Sigmoid colon (tissue), 7 donors: ENCODE measurements around the gene TCERG1L. TPM values are rescaled to one million over a fixed set of nuclear protein-coding genes. Genes with fewer than 3 reads are reported as not detected.

ENCODE experiments used
- DNase-seq: peaks from one replicate; pipeline ENCODE4 v3.0.0-alpha.2; 2019
- H3K27ac ChIP-seq, 4 donors: fragments of 200-600 bp; sonication (generic); one replicate each; pipeline ENCODE4 v1.5.1; 2016 to 2019; ENCODE audit warnings: mild to moderate bottlenecking in 1 of 4
- H3K27me3 ChIP-seq, 3 donors: fragments of 200-600 bp; sonication (generic); one replicate each; pipeline ENCODE4 v1.5.1; 2019; ENCODE audit warnings: mild to moderate bottlenecking in 1 of 3
- H3K36me3 ChIP-seq, 4 donors: fragments of 200-600 bp; sonication (generic); one replicate each; pipeline ENCODE4 v1.5.1; 2016 to 2019
- H3K4me1 ChIP-seq, 4 donors: fragments of 200-600 bp; sonication (generic); one replicate each; pipeline ENCODE4 v1.5.1; 2017 to 2019
- H3K4me3 ChIP-seq, 4 donors: fragments of 200-600 bp; sonication (generic); one replicate each; pipeline ENCODE4 v1.5.1; 2017 to 2019; ENCODE audit warnings: mild to moderate bottlenecking in 2 of 4, moderate library complexity in 1 of 4
- H3K9me3 ChIP-seq, 4 donors: fragments of 200-600 bp in 3 of 4; sonication (generic) in 3 of 4; one replicate each; pipeline versions ENCODE4 v1.5.1 to v1.6.1; 2013 to 2019
- CTCF ChIP-seq, 4 experiments: fragments of 450-650 bp in 3 of 4; fragments of 200-600 bp in 1 of 4; IDR thresholded peaks; one replicate each; pipeline ENCODE4 v1.5.1; 2016 to 2019; ENCODE audit warnings: antibody characterized with exemption in 4 of 4, mild to moderate bottlenecking in 3 of 4, moderate library complexity in 2 of 4
- EP300 ChIP-seq, 4 donors: sonication (generic); formaldehyde crosslinking; IDR thresholded peaks; one replicate each; pipeline ENCODE4 v1.6.1; 2017; ENCODE audit warnings: antibody characterized with exemption in 4 of 4
- POLR2A ChIP-seq, 2 donors: fragments of 450-650 bp; IDR thresholded peaks; one replicate each; pipeline ENCODE4 v1.6.1; 2016; ENCODE audit warnings: antibody characterized with exemption in 2 of 2, mild to moderate bottlenecking in 2 of 2, moderate library complexity in 2 of 2
- POLR2AphosphoS5 ChIP-seq, 4 donors: sonication (generic); formaldehyde crosslinking; IDR thresholded peaks; one replicate each; pipeline ENCODE4 v1.6.1; 2017; ENCODE audit warnings: antibody characterized with exemption in 4 of 4
- WGBS, 2 donors: extraction: QIAGEN DNeasy Blood & Tissue Kit; methylation state at CpG; one replicate each; pipeline ENCODE4 v1.1.7; 2013; 5-methylcytosine and 5-hydroxymethylcytosine counted together
- intact Hi-C: fragments of 100-400 bp; cut with DNase I; formaldehyde crosslinking; loops from one replicate; pipeline ENCODE4 v1.15.1; 2023
- polyA plus RNA-seq, 3 donors: library from polyadenylated mRNA; stranded (reverse); fragments of 200-250 nt; gene quantifications; one replicate each; pipeline ENCODE4 v1.2.3, GENCODE V29; 2013
- total RNA-seq, 4 donors: library from RNA; depleted of rRNA; stranded (reverse); fragments of >200 nt; gene quantifications; one replicate each; pipeline ENCODE4 v1.1.0, GENCODE V29; 2016
- donor health status: healthy with polysubstance abuse.
- donor health status: Bipolar disorder and iron deficiency.
- donor health status: healthy.

TCERG1L gene
- total and polyA plus RNA-seq, 7 donors, result under 0.01 to 0.55 (median 0.10) TPM; not detected in 4

GRCh38 chr10:131316321-131317075 lies 5.0 kb upstream of the TCERG1L start:
- intact Hi-C loops, result no loop called here
- DNase-seq, result no peak
- WGBS, 2 donors, result 82% methylated on average over 16 of the region's 16 CpGs
- H3K36me3 ChIP-seq, result no peaks in the 10 kb centered on the region
- no peak overlapping the region for H3K27ac ChIP-seq
- no peaks in the 10 kb centered on the region for H3K9me3 ChIP-seq
- TF ChIP-seq POLR2A (IDR thresholded peaks at IDR 0.05) (no peak), EP300 (IDR thresholded peaks at IDR 0.05) (no peak)
- H3K27me3 ChIP-seq, result peaks cover 4 to 46% (median 13%) of the 10 kb centered on the region in 3 donors
- H3K4me1 ChIP-seq, result peaks cover 0 to 8% (median 7%) of the 10 kb centered on the region in 4 donors
- no peak overlapping the region for H3K4me3 ChIP-seq

GRCh38 chr10:131315344-131315743 lies 3.8 kb upstream of the TCERG1L start:
- TF ChIP-seq POLR2A (IDR thresholded peaks at IDR 0.05), result no peak
- no peak for TF ChIP-seq EP300 (IDR thresholded peaks at IDR 0.05)
- TF ChIP-seq CTCF (IDR thresholded peaks at IDR 0.05), result no peak
- no peak for TF ChIP-seq POLR2AphosphoS5 (IDR thresholded peaks at IDR 0.05)
- H3K4me1 ChIP-seq, result peaks cover 0 to 19% (median 16%) of the 10 kb centered on the region in 4 donors
- no peak for DNase-seq
- peaks cover 15 to 48% (median 25%) of the 10 kb centered on the region in 3 donors for H3K27me3 ChIP-seq
- no peaks in the 10 kb centered on the region for H3K9me3 ChIP-seq
- intact Hi-C loops, result no loop called here
- no peak overlapping the region for H3K4me3 ChIP-seq
- no peak overlapping the region for H3K27ac ChIP-seq
- WGBS, 2 donors, result 70 to 71% methylated on average over 9 of the region's 9 CpGs
- no peaks in the 10 kb centered on the region for H3K36me3 ChIP-seq

GRCh38 chr10:131314799-131315198 lies 3.3 kb upstream of the TCERG1L start:
- Histone ChIP-seq H3K9me3 (no peaks in the 10 kb centered on the region), H3K27ac (no peak overlapping the region), H3K4me1 (peaks cover 0 to 20% (median 16%) of the 10 kb centered on the region in 4 donors), H3K27me3 (peaks cover 17 to 52% (median 29%) of the 10 kb centered on the region in 3 donors), H3K4me3 (no peak overlapping the region), H3K36me3 (no peaks in the 10 kb centered on the region)
- intact Hi-C loops, result no loop called here
- 68 to 69% methylated on average over 10 of the region's 10 CpGs for WGBS, 2 donors
- TF ChIP-seq POLR2AphosphoS5 (IDR thresholded peaks at IDR 0.05) (no peak), POLR2A (IDR thresholded peaks at IDR 0.05) (no peak), EP300 (IDR thresholded peaks at IDR 0.05) (no peak), CTCF (IDR thresholded peaks at IDR 0.05) (no peak)
- no peak for DNase-seq

GRCh38 chr10:131314148-131314547 lies 2.6 kb upstream of the TCERG1L start:
- Histone ChIP-seq H3K9me3 (no peaks in the 10 kb centered on the region), H3K27me3 (peaks cover 17 to 59% (median 33%) of the 10 kb centered on the region in 3 donors), H3K27ac (no peak overlapping the region), H3K4me1 (peaks cover 0 to 20% (median 16%) of the 10 kb centered on the region in 4 donors), H3K36me3 (no peaks in the 10 kb centered on the region), H3K4me3 (no peak overlapping the region)
- 64 to 72% methylated on average over 3 of the region's 3 CpGs for WGBS, 2 donors
- DNase-seq, result no peak
- intact Hi-C loops, result no loop called here
- no peak for TF ChIP-seq POLR2A (IDR thresholded peaks at IDR 0.05)
- no peak for TF ChIP-seq CTCF (IDR thresholded peaks at IDR 0.05)
- no peak for TF ChIP-seq EP300 (IDR thresholded peaks at IDR 0.05)
- no peak for TF ChIP-seq POLR2AphosphoS5 (IDR thresholded peaks at IDR 0.05)

GRCh38 chr10:131313377-131313776 lies 1.9 kb upstream of the TCERG1L start:
- no peak overlapping the region for H3K27ac ChIP-seq
- intact Hi-C loops, result no loop called here
- no peak for DNase-seq

More at GRCh38 chr10:131313377-131313776, 1.9 kb upstream of the TCERG1L start:
- H3K4me1 ChIP-seq, result peaks cover 0 to 20% (median 16%) of the 10 kb centered on the region in 4 donors
- TF ChIP-seq POLR2A (IDR thresholded peaks at IDR 0.05) (no peak), CTCF (IDR thresholded peaks at IDR 0.05) (no peak), EP300 (IDR thresholded peaks at IDR 0.05) (no peak), POLR2AphosphoS5 (IDR thresholded peaks at IDR 0.05) (no peak)
- no peaks in the 10 kb centered on the region for H3K9me3 ChIP-seq
- H3K36me3 ChIP-seq, result no peaks in the 10 kb centered on the region
- WGBS, 2 donors, result 77 to 80% methylated on average over 6 of the region's 6 CpGs
- H3K4me3 ChIP-seq, result no peak overlapping the region
- peaks cover 17 to 63% (median 38%) of the 10 kb centered on the region in 3 donors for H3K27me3 ChIP-seq
